ENCODE measurements around the gene SIK1.

GRCh38 chr21:43375006-43375836, 51.7 kb downstream of the SIK1 start:
- TF ChIP-seq POLR2A (IDR thresholded peaks at IDR 0.05; ENCODE audit: low read depth, low read length): no peak
- no peak for TF ChIP-seq POLR2AphosphoS5 (IDR thresholded peaks at IDR 0.05; ENCODE audit: low read depth, low read length)
- no peak for TF ChIP-seq POU2F2 (IDR thresholded peaks at IDR 0.05; ENCODE audit: low read depth, low read length)
- no peak for TF ChIP-seq SPI1 (IDR thresholded peaks at IDR 0.05; ENCODE audit: low read depth, low read length)

Measured in GM12891 (cell line).